GM12872 (cell line): Measurements from ENCODE around the gene CACNG8.

Source experiments
- CTCF ChIP-seq: IDR thresholded peaks from 3 replicates; pipeline ENCODE4 v1.5.1; 2011; ENCODE audit warnings: low read depth, mild to moderate bottlenecking, low read length, moderate library complexity; ENCODE audit not compliant: insufficient read depth

Gene CACNG8

GRCh38 chr19:53989600-53990533 is 27.1 kb downstream of the CACNG8 start:
- TF ChIP-seq CTCF: no peak

GRCh38 chr19:53991224-53992113 is 28.7 kb downstream of the CACNG8 start, which contains the start of gene CACNG6:
Gene CACNG6, plus strand, starts transcription at chr19:53991637. Its CDS starts 1,241 bp downstream, at chr19:53992878.
- TF ChIP-seq CTCF: no peak

- no peak for TF ChIP-seq CTCF
Measured at GRCh38 chr19:53992211-53992610, 29.5 kb downstream of the CACNG8 start.

GRCh38 chr19:53992815-53993214 is 30.1 kb downstream of the CACNG8 start:
- no peak for TF ChIP-seq CTCF

GRCh38 chr19:53993448-53993847 is 30.7 kb downstream of the CACNG8 start:
- TF ChIP-seq CTCF: no peak

- no peak for TF ChIP-seq CTCF
Measured at GRCh38 chr19:53994811-53995210, 32.1 kb downstream of the CACNG8 start.

- TF ChIP-seq CTCF: no peak
Measured at GRCh38 chr19:53998223-53998622, 35.5 kb downstream of the CACNG8 start.
